Lung (tissue), 12 donors: ENCODE measurements around the gene ZSCAN25. TPM values are rescaled to one million over a fixed set of nuclear protein-coding genes. Genes with fewer than 3 reads are reported as not detected.

Source experiments
- ATAC-seq: fragments of 200-7000 bp; cut with Tn5 transposase; one replicate; pipeline ENCODE4 v1.9.1; 2020; ENCODE audit warnings: moderate number of reproducible peaks; ENCODE audit not compliant: insufficient read depth, low FRiP score
- DNase-seq, 3 donors: peaks; one replicate each; pipeline ENCODE4 v3.0.0-alpha.2; 2013 to 2017
- H3K27ac ChIP-seq, 2 donors: one replicate each; pipeline ENCODE4 v1.5.1; 2013; ENCODE audit warnings: mild to moderate bottlenecking in 2 of 2, moderate library complexity in 2 of 2, control low read depth in 1 of 2, inconsistent platforms in 1 of 2, low read depth in 1 of 2, low read length in 1 of 2
- H3K27me3 ChIP-seq, 3 donors: one replicate each; pipeline ENCODE4 v1.5.1; 2013; ENCODE audit warnings: low read length in 2 of 3; ENCODE audit not compliant: control insufficient read depth in 3 of 3, insufficient read depth in 3 of 3
- H3K36me3 ChIP-seq, 4 donors: one replicate each; pipeline ENCODE4 v1.5.1; 2013; ENCODE audit warnings: low read length in 4 of 4, mild to moderate bottlenecking in 1 of 4, moderate library complexity in 1 of 4; ENCODE audit not compliant: control insufficient read depth in 4 of 4, insufficient read depth in 4 of 4
- H3K4me1 ChIP-seq, 5 donors: one replicate each; pipeline ENCODE4 v1.5.1; 2013; ENCODE audit warnings: low read length in 5 of 5, mild to moderate bottlenecking in 2 of 5, moderate library complexity in 1 of 5; ENCODE audit not compliant: control insufficient read depth in 5 of 5, insufficient read depth in 5 of 5
- H3K4me3 ChIP-seq: one replicate; pipeline ENCODE4 v1.5.1; 2013; ENCODE audit warnings: mild to moderate bottlenecking, control low read depth, moderate library complexity
- H3K9ac ChIP-seq, 2 donors: one replicate each; pipeline ENCODE4 v1.5.1; 2013; ENCODE audit warnings: low read length in 2 of 2, control low read depth in 1 of 2; ENCODE audit not compliant: insufficient read depth in 1 of 2
- H3K9me3 ChIP-seq, 4 donors: one replicate each; pipeline ENCODE4 v1.5.1; 2013; ENCODE audit warnings: low read length in 3 of 4, mild to moderate bottlenecking in 1 of 4, moderate library complexity in 1 of 4; ENCODE audit not compliant: control insufficient read depth in 4 of 4, insufficient read depth in 3 of 4
- CTCF ChIP-seq: IDR thresholded peaks from 2 replicates; pipeline ENCODE4 v1.5.1; 2012; ENCODE audit warnings: mild to moderate bottlenecking; ENCODE audit errors: control extremely low read depth, extremely low read depth
- WGBS, 2 donors: extraction: QIAGEN DNeasy Blood & Tissue Kit; methylation state at CpG; one replicate each; pipeline ENCODE4 v1.1.7; 2013; 5-methylcytosine and 5-hydroxymethylcytosine counted together
- polyA plus RNA-seq, 2 donors: library from polyadenylated mRNA; stranded (reverse); fragments of 200-250 nt; gene quantifications; one replicate each; pipeline ENCODE4 v1.2.1, GENCODE V29; 2013
- total RNA-seq, 2 donors: library from RNA; depleted of rRNA in 1 of 2; stranded (reverse); fragments of >200 nt in 1 of 2; gene quantifications; one replicate each; pipeline ENCODE4 v1.2.1, GENCODE V29; 2014 to 2021
- donor health status: control.
- donor health status: control.
- donor health status: Bipolar disorder and iron deficiency.
- donor health status: healthy.
- donor health status: DM: yes; HTN: yes; CAD: no.

ZSCAN25 gene
- total and polyA plus RNA-seq, 4 donors = 5.7 to 24.0 (median 14.1) TPM

GRCh38 chr7:99588868-99589267, 27.9 kb upstream of the ZSCAN25 start:
- 78 to 84% methylated on average over 3 of the region's 3 CpGs for WGBS, 2 donors
- DNase-seq (no peak), ATAC-seq (no peak)
- Histone ChIP-seq H3K27me3 (no peaks in the 10 kb centered on the region), H3K4me1 (no peaks in the 10 kb centered on the region), H3K9me3 (no peaks in the 10 kb centered on the region), H3K9ac (no peak overlapping the region), H3K27ac (no peak overlapping the region), H3K36me3 (no peaks in the 10 kb centered on the region), H3K4me3 (no peak overlapping the region)
- no peak for TF ChIP-seq CTCF

GRCh38 chr7:99594948-99595745, 21.6 kb upstream of the ZSCAN25 start:
- Histone ChIP-seq H3K27me3 (no peaks in the 10 kb centered on the region), H3K36me3 (no peaks in the 10 kb centered on the region), H3K9ac (no peak overlapping the region), H3K4me3 (no peak overlapping the region), H3K4me1 (no peaks in the 10 kb centered on the region), H3K27ac (no peak overlapping the region), H3K9me3 (no peaks in the 10 kb centered on the region)
- DNase-seq (no peak), ATAC-seq (no peak)
- WGBS, 2 donors = 79 to 80% methylated on average over 7 of the region's 7 CpGs
- TF ChIP-seq CTCF = no peak

GRCh38 chr7:99596408-99596955, 20.3 kb upstream of the ZSCAN25 start:
- H3K9ac ChIP-seq = no peak overlapping the region
- 96 to 97% methylated on average over 1 of the region's 1 CpG for WGBS, 2 donors
- no peaks in the 10 kb centered on the region for H3K4me1 ChIP-seq
- H3K36me3 ChIP-seq = no peaks in the 10 kb centered on the region
- no peaks in the 10 kb centered on the region for H3K27me3 ChIP-seq
- DNase-seq = no peak
- TF ChIP-seq CTCF = no peak
- no peak overlapping the region for H3K4me3 ChIP-seq
- no peak for ATAC-seq
- no peak overlapping the region for H3K27ac ChIP-seq
- no peaks in the 10 kb centered on the region for H3K9me3 ChIP-seq
